Activated CD4-positive, CD25-positive, alpha-beta regulatory T cell treated with anti-CD3 and anti-CD28 coated beads, Interleukin-2, amount 50 U/mL, for 24 hours (primary cell): ENCODE data around the gene ZNF513.
"Not testable (repeated sequence)": the region's sequence is repeated elsewhere in the genome, so short reads cannot be mapped to it uniquely, and the experiment has no call there.

Source experiments
- ATAC-seq, 2 donors: fragments of 150-1000 bp; cut with Tn5 transposase; one replicate each; pipeline ENCODE4 v1.10.0; 2021; ENCODE audit warnings: mild to moderate bottlenecking in 1 of 2, moderate library complexity in 1 of 2

ZNF513 gene

GRCh38 chr2:27353762-27354596 lies 26.6 kb downstream of the ZNF513 start:
- ATAC-seq, result no peak

GRCh38 chr2:27353386-27353761 lies 27.2 kb downstream of the ZNF513 start:
- ATAC-seq, result not testable (repeated sequence)

GRCh38 chr2:27351802-27352598 lies 28.5 kb downstream of the ZNF513 start:
- peak; percentile 14 to 34 for ATAC-seq

- ATAC-seq, result no peak
Measured at GRCh38 chr2:27350106-27350693, 30.3 kb downstream of the ZNF513 start.

- ATAC-seq, result no peak
Measured at GRCh38 chr2:27347641-27348040, 32.9 kb downstream of the ZNF513 start.

- no peak for ATAC-seq
Measured at GRCh38 chr2:27336173-27336572, 44.4 kb downstream of the ZNF513 start.

GRCh38 chr2:27335311-27335710 lies 45.2 kb downstream of the ZNF513 start:
- no peak for ATAC-seq
